Measurements from ENCODE around the gene SUN2. TPM values are rescaled to one million over a fixed set of nuclear protein-coding genes. Genes with fewer than 3 reads are reported as not detected.

SUN2 gene
- total and polyA plus RNA-seq, 11 donors, result 41.3 to 405 (median 125) TPM

DNA sequence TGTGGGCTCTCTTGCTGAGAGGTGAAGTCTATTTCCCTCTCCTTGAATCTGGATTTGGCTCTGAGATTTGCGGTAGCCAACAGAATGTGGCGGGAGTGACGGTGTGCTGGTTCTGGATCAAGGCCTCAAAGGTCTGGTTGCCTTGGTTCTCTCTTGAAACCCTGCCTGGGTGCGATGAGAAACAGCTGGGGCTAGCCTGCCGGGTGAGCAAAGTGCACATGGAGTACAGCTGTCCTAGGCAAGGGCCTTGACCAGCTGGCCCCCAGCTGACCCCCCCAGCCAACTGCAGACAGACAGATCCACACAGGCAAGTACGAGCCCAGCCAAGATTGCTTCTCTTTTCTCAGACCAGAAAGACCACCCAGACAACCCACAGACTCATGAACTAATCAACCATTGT, 10.8 kb downstream of the SUN2 start:
- Histone ChIP-seq H3K4me3 (no peak overlapping the region), H3K36me3 (peaks cover 2 to 100% (median 100%) of the 10 kb centered on the region in 9 donors)

DNA sequence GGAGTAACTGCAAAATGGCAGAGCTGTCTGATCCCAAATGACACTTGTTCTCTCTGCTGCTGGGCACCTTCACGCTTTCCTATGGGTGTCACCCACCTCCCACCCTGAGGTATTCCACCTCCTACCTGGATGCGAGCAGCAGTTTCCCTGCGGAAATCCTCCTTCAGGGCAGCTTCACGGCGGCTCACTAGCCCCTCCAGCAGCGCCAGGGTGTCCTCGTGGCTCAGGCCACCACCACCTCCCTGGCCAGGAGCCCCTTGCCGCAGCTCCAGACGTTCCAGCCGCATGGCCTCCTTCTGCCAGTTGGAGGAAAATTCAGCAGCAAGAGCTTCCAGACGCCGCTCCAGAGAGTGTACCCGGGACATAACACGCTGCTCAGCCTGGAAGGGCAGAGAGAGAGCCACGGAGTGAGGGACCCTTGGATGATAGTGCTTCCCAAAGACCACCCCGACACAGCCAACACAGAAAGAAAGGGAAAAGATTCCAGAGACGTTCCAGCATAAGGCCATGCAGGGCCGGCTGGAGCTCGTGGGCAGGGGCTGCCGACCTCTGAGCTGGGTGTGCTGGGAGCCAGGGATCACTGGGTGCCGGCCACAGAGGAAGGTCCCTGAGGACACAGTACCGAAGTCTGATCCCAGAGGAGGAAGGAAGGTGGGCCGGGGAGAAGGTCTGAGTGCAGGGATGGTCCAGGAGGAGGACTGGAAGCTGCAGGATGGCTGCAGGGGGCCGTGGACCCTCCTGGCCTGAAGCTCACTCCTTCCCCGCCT, 13.4 kb downstream of the SUN2 start:
- no peak overlapping the region for H3K4me3 ChIP-seq
- peaks cover 8 to 100% (median 100%) of the 10 kb centered on the region in 9 donors for H3K36me3 ChIP-seq
- H3K9me3 ChIP-seq, result no peaks in the 10 kb centered on the region
- intact Hi-C loops (cut with DNase I), result no loop called here
- ATAC-seq, result no peak
- TF ChIP-seq, protein P1, sequence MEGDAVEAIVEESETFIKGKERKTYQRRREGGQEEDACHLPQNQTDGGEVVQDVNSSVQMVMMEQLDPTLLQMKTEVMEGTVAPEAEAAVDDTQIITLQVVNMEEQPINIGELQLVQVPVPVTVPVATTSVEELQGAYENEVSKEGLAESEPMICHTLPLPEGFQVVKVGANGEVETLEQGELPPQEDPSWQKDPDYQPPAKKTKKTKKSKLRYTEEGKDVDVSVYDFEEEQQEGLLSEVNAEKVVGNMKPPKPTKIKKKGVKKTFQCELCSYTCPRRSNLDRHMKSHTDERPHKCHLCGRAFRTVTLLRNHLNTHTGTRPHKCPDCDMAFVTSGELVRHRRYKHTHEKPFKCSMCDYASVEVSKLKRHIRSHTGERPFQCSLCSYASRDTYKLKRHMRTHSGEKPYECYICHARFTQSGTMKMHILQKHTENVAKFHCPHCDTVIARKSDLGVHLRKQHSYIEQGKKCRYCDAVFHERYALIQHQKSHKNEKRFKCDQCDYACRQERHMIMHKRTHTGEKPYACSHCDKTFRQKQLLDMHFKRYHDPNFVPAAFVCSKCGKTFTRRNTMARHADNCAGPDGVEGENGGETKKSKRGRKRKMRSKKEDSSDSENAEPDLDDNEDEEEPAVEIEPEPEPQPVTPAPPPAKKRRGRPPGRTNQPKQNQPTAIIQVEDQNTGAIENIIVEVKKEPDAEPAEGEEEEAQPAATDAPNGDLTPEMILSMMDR (IDR thresholded peaks at IDR 0.05), result no peak
- TF ChIP-seq POLR2A (IDR thresholded peaks at IDR 0.05), result no peak
- no peaks in the 10 kb centered on the region for H3K27me3 ChIP-seq
- no peak overlapping the region for H3K27ac ChIP-seq
- H3K4me1 ChIP-seq, result peaks cover 0 to 6% (median 0%) of the 10 kb centered on the region in 12 donors
- 90 to 95% (median 92%) methylated on average over 25 of the region's 25 CpGs for WGBS, 4 donors
- peak in 2 of 5 donors; percentile 14 to 52 for DNase-seq

More for the DNA sequence above, 10.8 kb downstream of the SUN2 start:
- peak in 1 of 5 donors; percentile 20 for DNase-seq
- intact Hi-C loops (cut with DNase I), result no loop called here
- 80 to 95% (median 92%) methylated on average over 6 of the region's 6 CpGs for WGBS, 4 donors
- Histone ChIP-seq H3K27me3 (no peaks in the 10 kb centered on the region), H3K9me3 (no peaks in the 10 kb centered on the region), H3K27ac (no peak overlapping the region), H3K4me1 (no peaks in the 10 kb centered on the region)
- ATAC-seq, result no peak
- no peak for TF ChIP-seq POLR2A (IDR thresholded peaks at IDR 0.05)
- TF ChIP-seq, protein P1 (IDR thresholded peaks at IDR 0.05), result no peak

DNA sequence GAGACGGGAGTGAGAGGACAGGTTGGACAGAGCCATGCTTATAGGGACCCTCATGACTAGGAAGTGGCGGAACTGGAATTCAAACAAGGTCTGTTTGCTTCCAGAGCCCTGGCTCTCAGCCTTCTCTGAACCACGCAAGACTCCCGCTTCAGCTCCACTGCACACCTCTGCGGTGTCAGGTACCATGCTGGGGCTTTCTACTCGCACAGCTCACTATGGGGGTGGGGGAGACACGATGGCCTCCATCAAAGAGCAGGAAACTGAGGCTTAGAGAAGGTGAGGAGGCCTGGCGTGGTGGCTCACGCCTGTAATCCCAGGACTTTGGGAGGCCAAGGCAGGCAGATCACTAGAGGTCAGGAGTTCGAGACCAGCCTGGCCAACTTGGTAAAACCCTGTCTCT, 14.2 kb downstream of the SUN2 start:
- intact Hi-C loops (cut with DNase I), result no loop called here
- Histone ChIP-seq H3K27me3 (no peaks in the 10 kb centered on the region), H3K4me3 (no peak overlapping the region), H3K27ac (no peak overlapping the region), H3K9me3 (no peaks in the 10 kb centered on the region), H3K36me3 (peaks cover 8 to 100% (median 100%) of the 10 kb centered on the region in 9 donors), H3K4me1 (peaks cover 0 to 6% (median 0%) of the 10 kb centered on the region in 12 donors)
- DNase-seq (peak in 3 of 5 donors; percentile 5 to 32 (median 14)), ATAC-seq (no peak)
- TF ChIP-seq, protein P1 (IDR thresholded peaks at IDR 0.05), result no peak
- TF ChIP-seq POLR2A (IDR thresholded peaks at IDR 0.05), result no peak
- 95 to 97% (median 96%) methylated on average over 9 to 10 of the region's 10 CpGs for whole genome bisulfite sequencing, 4 donors

DNA sequence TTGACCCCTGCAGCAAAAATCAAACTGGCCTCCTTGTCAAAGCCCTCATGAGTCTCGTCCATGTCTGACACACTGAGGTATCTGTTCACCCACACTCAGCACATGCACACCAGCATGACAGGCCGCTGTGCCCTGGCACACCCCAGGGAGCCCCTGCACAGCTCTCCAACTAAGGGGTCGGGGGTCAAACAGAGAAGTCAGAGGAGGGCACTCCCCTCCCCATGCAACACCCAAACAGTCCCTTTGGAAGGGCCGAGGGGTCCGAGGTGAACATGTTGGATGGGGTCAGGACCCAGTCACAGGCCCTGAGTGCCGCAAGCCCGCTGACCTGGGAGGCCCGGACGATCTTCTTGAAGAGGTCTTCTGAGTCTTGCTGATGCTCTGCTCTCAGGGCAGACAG, 14.6 kb downstream of the SUN2 start:
- Histone ChIP-seq H3K27me3 (no peaks in the 10 kb centered on the region), H3K36me3 (peaks cover 8 to 100% (median 100%) of the 10 kb centered on the region in 9 donors), H3K27ac (no peak overlapping the region), H3K9me3 (no peaks in the 10 kb centered on the region), H3K4me3 (no peak overlapping the region), H3K4me1 (peaks cover 0 to 6% (median 0%) of the 10 kb centered on the region in 12 donors)
- ATAC-seq, result no peak
- intact Hi-C loops (cut with DNase I), result no loop called here
- DNase-seq, result peak in 3 of 5 donors; percentile 10 to 48 (median 26)
- 90 to 95% (median 93%) methylated on average over 9 of the region's 9 CpGs for WGBS, 4 donors
- TF ChIP-seq, protein P1 (IDR thresholded peaks at IDR 0.05), result no peak
- TF ChIP-seq POLR2A (IDR thresholded peaks at IDR 0.05), result no peak
